ENCODE data around the gene DIP2C.
"Not testable (repeated sequence)": the region's sequence is repeated elsewhere in the genome, so short reads cannot be mapped to it uniquely, and the experiment has no call there.

Gene DIP2C

GRCh38 chr10:689452-690371, at the start of gene DIP2C:
Gene DIP2C, minus strand, starts transcription at chr10:689668. Its CDS starts 90 bp downstream, at chr10:689578.
- DNase-seq (ENCODE audit: low spot score): no peak

- DNase-seq (ENCODE audit: low spot score): no peak
Measured at GRCh38 chr10:734481-734880, 45.0 kb upstream of the DIP2C start.

GRCh38 chr10:733086-733485, 43.6 kb upstream of the DIP2C start:
- DNase-seq (ENCODE audit: low spot score): no peak

DNA sequence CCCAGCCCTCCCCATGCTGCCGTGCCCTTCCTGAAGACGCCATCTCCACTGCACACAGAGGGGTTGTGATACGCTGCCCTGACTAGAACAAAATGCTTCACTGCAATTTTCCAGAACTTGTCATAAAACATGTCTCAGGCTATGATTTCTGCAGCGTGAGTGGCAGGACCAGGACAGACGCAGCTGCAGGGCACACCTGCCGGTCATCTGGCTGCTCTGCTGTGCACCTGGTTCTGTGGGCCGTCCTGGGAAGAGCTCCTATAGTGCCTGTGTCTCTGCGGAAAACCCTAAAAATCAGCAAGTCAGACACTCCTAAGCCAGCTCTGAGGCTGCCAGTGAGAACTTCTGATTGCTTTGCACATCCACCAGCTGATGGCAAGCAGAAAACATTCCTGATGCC, 39.7 kb upstream of the DIP2C start:
- no peak for DNase-seq (ENCODE audit: low spot score)

DNA sequence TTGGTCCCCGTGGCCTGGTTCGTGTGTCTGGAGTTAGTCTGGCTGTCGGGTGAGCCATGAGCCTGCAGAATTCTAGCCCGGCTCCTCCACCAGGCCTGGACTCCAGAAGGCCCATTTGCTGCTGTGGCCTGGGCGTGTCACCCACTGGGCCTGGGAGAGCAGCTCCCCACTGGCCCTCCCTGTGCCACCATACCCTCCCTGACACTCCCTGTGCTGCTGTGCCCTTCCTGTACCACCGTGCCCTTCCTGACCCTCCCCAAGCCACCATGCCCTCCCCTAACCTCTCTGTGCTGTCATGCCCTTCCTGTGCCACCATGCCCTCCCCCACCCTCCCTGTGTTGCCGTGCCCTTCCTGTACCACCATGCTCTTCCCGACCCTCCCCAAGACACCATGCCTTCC, 39.1 kb upstream of the DIP2C start:
- DNase-seq (ENCODE audit: low spot score): no peak

GRCh38 chr10:727162-727790, 37.8 kb upstream of the DIP2C start:
- no peak for DNase-seq (ENCODE audit: low spot score)

DNA sequence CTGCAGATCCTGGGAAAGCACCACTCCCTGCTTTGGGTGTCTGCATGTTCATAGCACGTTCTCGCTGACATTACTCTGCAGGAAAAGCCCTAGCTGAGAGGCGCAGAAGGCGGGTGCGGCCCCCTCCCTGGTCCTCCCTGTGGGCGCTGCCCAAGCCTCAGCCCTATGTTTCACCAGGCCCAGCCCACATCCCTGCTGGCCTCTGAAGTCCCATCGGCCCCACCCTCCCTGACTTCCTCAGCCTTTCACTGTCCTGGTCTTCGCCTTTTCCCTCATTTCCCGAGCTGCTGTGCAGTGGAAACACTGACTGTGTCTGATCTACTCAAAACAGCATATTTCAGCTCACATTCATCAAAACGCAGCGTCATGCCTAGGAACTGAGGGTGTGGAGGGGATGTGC, 36.3 kb upstream of the DIP2C start:
- DNase-seq (ENCODE audit: low spot score): no peak

GRCh38 chr10:725302-725701, 35.8 kb upstream of the DIP2C start:
- DNase-seq (ENCODE audit: low spot score): no peak

GRCh38 chr10:723973-724372, 34.5 kb upstream of the DIP2C start:
- no peak for DNase-seq (ENCODE audit: low spot score)

DNA sequence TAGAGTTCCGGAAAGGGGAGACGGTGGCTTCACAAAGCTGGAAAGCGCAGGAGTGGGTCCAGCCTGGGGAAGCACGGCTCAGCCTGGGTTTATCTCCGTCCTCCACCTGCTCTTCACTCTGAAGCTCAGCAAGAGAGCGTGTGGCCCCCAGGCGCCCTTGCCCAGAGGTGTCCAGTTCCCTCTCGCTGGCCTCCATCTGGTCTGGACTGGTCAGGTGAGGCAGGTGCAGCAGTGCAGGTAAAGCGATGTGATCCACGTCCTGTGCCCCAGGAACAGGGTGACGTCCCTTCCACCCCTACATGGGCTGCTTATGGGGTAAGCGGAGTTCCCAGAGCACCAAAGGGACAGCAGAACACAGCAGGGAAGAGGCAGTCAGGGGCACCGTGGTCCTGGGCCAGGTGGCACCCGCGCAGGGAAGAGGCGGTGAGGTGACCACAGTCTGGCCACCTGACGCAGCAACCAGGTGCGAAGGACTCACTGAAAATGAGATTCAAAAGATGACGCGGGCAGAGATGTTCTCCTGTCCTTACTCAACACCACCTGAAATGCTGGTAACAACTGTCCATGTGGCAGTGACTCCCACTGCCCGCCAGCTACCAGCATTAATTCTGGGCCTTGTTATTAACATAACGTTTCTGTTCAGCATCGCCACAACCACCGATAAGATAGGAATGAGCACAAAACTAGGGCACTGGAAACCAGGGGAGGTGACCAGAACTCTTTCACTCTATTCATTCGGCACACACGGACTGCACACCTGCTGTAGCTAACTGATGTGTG, 33.0 kb upstream of the DIP2C start:
- DNase-seq (ENCODE audit: low spot score): no peak

- DNase-seq (ENCODE audit: low spot score): no peak
Measured at GRCh38 chr10:718143-718700, 28.8 kb upstream of the DIP2C start.

GRCh38 chr10:717458-717857, 28.0 kb upstream of the DIP2C start:
- DNase-seq (ENCODE audit: low spot score): no peak

GRCh38 chr10:716821-717220, 27.4 kb upstream of the DIP2C start:
- DNase-seq (ENCODE audit: low spot score): no peak

GRCh38 chr10:714214-714613, 24.7 kb upstream of the DIP2C start:
- DNase-seq (ENCODE audit: low spot score): no peak

GRCh38 chr10:712575-712974, 23.1 kb upstream of the DIP2C start:
- no peak for DNase-seq (ENCODE audit: low spot score)

- no peak for DNase-seq (ENCODE audit: low spot score)
Measured at GRCh38 chr10:712089-712488, 22.6 kb upstream of the DIP2C start.

- no peak for DNase-seq (ENCODE audit: low spot score)
Measured at GRCh38 chr10:707861-708260, 18.4 kb upstream of the DIP2C start.

DNA sequence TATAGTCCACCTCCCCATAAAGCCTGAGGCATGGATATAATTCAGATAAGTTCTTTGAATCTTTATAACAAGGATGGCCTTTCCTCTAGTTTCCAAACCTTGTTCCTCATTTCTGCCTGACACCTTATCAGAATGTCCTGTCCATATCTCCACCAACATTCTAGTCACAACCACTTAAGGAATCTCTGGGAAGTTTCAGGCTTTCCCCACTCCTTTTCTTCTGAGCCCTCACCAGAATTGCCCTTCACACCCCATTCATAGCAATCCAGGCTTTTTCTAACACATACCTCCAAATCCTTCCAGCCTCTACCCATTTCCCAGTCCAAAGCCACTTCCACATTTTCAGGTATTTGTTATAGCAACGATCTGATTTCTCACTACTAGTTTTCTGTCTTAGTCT, 18.0 kb upstream of the DIP2C start:
- DNase-seq (ENCODE audit: low spot score): no peak

DNA sequence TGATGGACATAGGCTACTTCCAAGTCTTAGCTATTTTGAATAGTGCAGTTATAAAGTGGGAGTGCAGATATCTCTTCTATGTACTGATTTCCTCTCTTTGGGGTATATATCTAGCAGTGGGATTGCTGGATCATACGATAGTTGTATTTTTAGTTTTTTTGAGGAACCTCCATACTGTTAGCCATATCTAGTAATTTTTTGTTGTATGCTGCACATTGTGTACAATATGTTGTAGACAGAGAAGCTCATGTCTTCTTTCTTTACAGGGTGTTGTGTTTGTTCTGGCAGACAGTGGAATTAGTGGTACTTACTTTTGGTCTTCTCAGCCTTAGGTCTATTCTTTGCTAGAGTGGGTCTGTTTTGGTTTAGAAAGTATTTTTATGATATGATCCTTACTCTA, 13.7 kb upstream of the DIP2C start:
- DNase-seq (ENCODE audit: low spot score): no peak

- DNase-seq (ENCODE audit: low spot score): not testable (repeated sequence)
Measured at GRCh38 chr10:700183-700582, 10.7 kb upstream of the DIP2C start.

- no peak for DNase-seq (ENCODE audit: low spot score)
Measured at GRCh38 chr10:697097-697875, 7.8 kb upstream of the DIP2C start.

GRCh38 chr10:695396-695795, 5.9 kb upstream of the DIP2C start:
- DNase-seq (ENCODE audit: low spot score): no peak

Data from CD4-positive, alpha-beta T cell treated with Interleukin-15 for 4 hours (primary cell).